ENCODE measurements around the gene PSMA6. TPM values are rescaled to one million over a fixed set of nuclear protein-coding genes. Genes with fewer than 3 reads are reported as not detected.

The PSMA6 gene
- total and polyA plus RNA-seq, 2 of the 13 experiments (the other 11 are each of a cell fraction or from before 2014, with no cell fraction given) = 525 to 1,109 TPM

GRCh38 chr14:35353409-35354172, 61.4 kb downstream of the PSMA6 start (continued):
- no peak for TF ChIP-seq TFAP4 (IDR thresholded peaks at IDR 0.05; ENCODE audit: borderline replicate concordance, low read depth)
- peak; percentile 67; the same call in 1 of the 2 replicates for TF ChIP-seq FOXK1 (CRISPR knock-in tag; IDR thresholded peaks at IDR 0.05; ENCODE audit: borderline replicate concordance, low read depth)
- peak; percentile 79; the same call in 1 of the 2 replicates for TF ChIP-seq ARID3A (IDR thresholded peaks at IDR 0.05; ENCODE audit: low read depth, low read length)
- TF ChIP-seq ZNF557 (CRISPR knock-in tag; IDR thresholded peaks at IDR 0.05) = no peak
- TF ChIP-seq ZNF414 (CRISPR knock-in tag; IDR thresholded peaks at IDR 0.05) = peak; percentile 43; the same call in 1 of the 2 replicates
- no peak for TF ChIP-seq RNF2 (conservative IDR thresholded peaks at IDR 0.05; ENCODE audit: low read depth)
- no peak for TF ChIP-seq ARNT (IDR thresholded peaks at IDR 0.05)
- no peak for TF ChIP-seq ZNF674 (CRISPR knock-in tag; IDR thresholded peaks at IDR 0.05; ENCODE audit: low read depth)
- peak; percentile 80; the same call in 1 of the 2 replicates for TF ChIP-seq ZBTB34 (CRISPR knock-in tag; IDR thresholded peaks at IDR 0.05)
- TF ChIP-seq PRPF4 (IDR thresholded peaks at IDR 0.05; ENCODE audit: low read depth, low read length, poor library complexity, severe bottlenecking) = no peak
- TF ChIP-seq ZNF350 (CRISPR knock-in tag; IDR thresholded peaks at IDR 0.05; ENCODE audit: borderline replicate concordance, low read depth) = no peak
- no peak for TF ChIP-seq ZFP90 (CRISPR knock-in tag; IDR thresholded peaks at IDR 0.05; ENCODE audit: borderline replicate concordance)
- peak; percentile 76; the same call in 1 of the 2 replicates for TF ChIP-seq ERF (CRISPR knock-in tag; IDR thresholded peaks at IDR 0.05)
- no peak for TF ChIP-seq ZNF24 (IDR thresholded peaks at IDR 0.05)
- no peak; the same call in 1 of the 2 replicates for TF ChIP-seq ATF2 (CRISPR knock-in tag; IDR thresholded peaks at IDR 0.05)
- no peak for TF ChIP-seq HIVEP1 (CRISPR knock-in tag; IDR thresholded peaks at IDR 0.05)
- no peak for TF ChIP-seq PREB (CRISPR knock-in tag; IDR thresholded peaks at IDR 0.05)
- TF ChIP-seq ZC3H4 (CRISPR knock-in tag; IDR thresholded peaks at IDR 0.05; ENCODE audit: borderline replicate concordance) = no peak
- no peak for TF ChIP-seq CENPX (CRISPR knock-in tag; IDR thresholded peaks at IDR 0.05)
- TF ChIP-seq GZF1 (CRISPR knock-in tag; IDR thresholded peaks at IDR 0.05) = no peak
- TF ChIP-seq ZNF777 (CRISPR knock-in tag; IDR thresholded peaks at IDR 0.05) = no peak
- TF ChIP-seq SNAPC2 (CRISPR knock-in tag; IDR thresholded peaks at IDR 0.05) = peak; percentile 49; the same call in 1 of the 2 replicates
- TF ChIP-seq SP1 (IDR thresholded peaks at IDR 0.05) = no peak
- no peak for TF ChIP-seq SP1 (CRISPR knock-in tag; IDR thresholded peaks at IDR 0.05)
